Measurements from ENCODE around the gene WT1. TPM values are rescaled to one million over a fixed set of nuclear protein-coding genes. Genes with fewer than 3 reads are reported as not detected.

Gene WT1
- total and polyA plus RNA-seq, 10 of the 15 experiments (the other 5 are each of a cell fraction or from before 2014, with no cell fraction given), result 0.07 to 0.37 (median 0.08) TPM; not detected in 7

- no peak overlapping the region for H3K9ac ChIP-seq (ENCODE audit: control insufficient read depth, insufficient read depth, low read length)
- BruUV-seq (replicated peaks), result no TSS peak
- ChIA-PET RAD21 (ENCODE audit: unreplicated experiment) (no interaction called here), SMC1A (ENCODE audit: uncharacterized antibody, unreplicated experiment) (no interaction called here), POLR2A (no interaction called here), CTCF (interaction anchor here (0.6 to 1.7 kb wide), 2 partner anchors 10 to 90 kb away, joined by 3 to 4 read pairs; no protein-coding TSS in a partner anchor)
- WGBS (ENCODE audit: insufficient coverage, insufficient replicate concordance, low lambda C conversion rate, missing lambda C conversion rate), result 6% methylated on average over 2 of the region's 2 CpGs
- FAIRE-seq, result no peak
- H3K79me2 ChIP-seq (ENCODE audit: control insufficient read depth, insufficient read depth, low read length), result no peaks in the 10 kb centered on the region
- ATAC-seq, result no peak
- H3K4me1 ChIP-seq (ENCODE audit: control insufficient read depth, insufficient read depth, low read length), result no peaks in the 10 kb centered on the region
- peaks cover 2 to 6% of the 10 kb centered on the region in 2 experiments for H3K27me3 ChIP-seq (replicated peaks in 1 of 2; ENCODE audit: control insufficient read depth in 2 of 2, insufficient read depth in 2 of 2, low read length in 1 of 2)
- H3K27ac ChIP-seq (ENCODE audit: control insufficient read depth, insufficient read depth), result no peak overlapping the region
- DNase-seq (ENCODE audit: low read depth, low spot score), result no peak
- intact Hi-C loops (cut with micrococcal nuclease; ENCODE audit: unreplicated experiment) (no loop called here), in situ Hi-C loops (cut with MboI) (no loop called here)
- H3K36me3 ChIP-seq (ENCODE audit: control insufficient read depth in 2 of 2, insufficient read depth in 2 of 2, low read length in 1 of 2), result no peaks in the 10 kb centered on the region
- H3K9me3 ChIP-seq (replicated peaks; ENCODE audit: control insufficient read depth, insufficient read depth, low read length), result no peaks in the 10 kb centered on the region
- no peaks in the 10 kb centered on the region for H4K20me1 ChIP-seq (ENCODE audit: control insufficient read depth, insufficient read depth)
- no peak overlapping the region for H3K4me2 ChIP-seq (ENCODE audit: control insufficient read depth, insufficient read depth)
- TF ChIP-seq RELB (IDR thresholded peaks at IDR 0.05; ENCODE audit: low read depth), result no peak
- no peak for TF ChIP-seq CHD2 (IDR thresholded peaks at IDR 0.05; ENCODE audit: borderline replicate concordance, low read depth, low read length)
- TF ChIP-seq ESRRA (IDR thresholded peaks at IDR 0.05; ENCODE audit: low read length), result no peak
- no peak for TF ChIP-seq IKZF2 (IDR thresholded peaks at IDR 0.05)
- no peak for TF ChIP-seq RFX5 (IDR thresholded peaks at IDR 0.05; ENCODE audit: low read depth, low read length)
- TF ChIP-seq ZNF207 (IDR thresholded peaks at IDR 0.05; ENCODE audit: borderline replicate concordance), result no peak
- TF ChIP-seq TCF12 (IDR thresholded peaks at IDR 0.05; ENCODE audit: low read depth, low read length), result no peak
- no peak for TF ChIP-seq TAF1 (IDR thresholded peaks at IDR 0.05; ENCODE audit: borderline replicate concordance, low read depth, low read length)
- no peak for TF ChIP-seq SMAD1 (IDR thresholded peaks at IDR 0.05; ENCODE audit: low read depth, partially characterized antibody)
- TF ChIP-seq SKIL (IDR thresholded peaks at IDR 0.05; ENCODE audit: low read depth, poor library complexity, severe bottlenecking), result no peak
- no peak for TF ChIP-seq IRF4 (IDR thresholded peaks at IDR 0.05; ENCODE audit: low read depth, low read length)
- TF ChIP-seq SREBF1 (IDR thresholded peaks at IDR 0.05; ENCODE audit: low read length), result no peak
- TF ChIP-seq EZH2 (IDR thresholded peaks at IDR 0.05; ENCODE audit: borderline replicate concordance, control insufficient read depth, low read depth, low read length), result no peak
- no peak for TF ChIP-seq BCL11A (IDR thresholded peaks at IDR 0.05; ENCODE audit: low read depth, low read length)
- TF ChIP-seq WRNIP1 (IDR thresholded peaks at IDR 0.05; ENCODE audit: borderline replicate concordance, low read depth, low read length), result no peak
- no peak for TF ChIP-seq SMC3 (IDR thresholded peaks at IDR 0.05; ENCODE audit: borderline replicate concordance, low read length)
- TF ChIP-seq CREB1 (IDR thresholded peaks at IDR 0.05; ENCODE audit: low read depth), result no peak
- TF ChIP-seq CEBPZ (IDR thresholded peaks at IDR 0.05; ENCODE audit: low read depth, low read length), result no peak
- TF ChIP-seq SREBF2 (IDR thresholded peaks at IDR 0.05; ENCODE audit: low read length), result no peak
- TF ChIP-seq MYC (IDR thresholded peaks at IDR 0.05; ENCODE audit: insufficient read depth, insufficient read length, insufficient replicate concordance, low read length, severe bottlenecking), result no peak
- no peak overlapping the region for H2AFZ ChIP-seq (ENCODE audit: control insufficient read depth, low read depth, low read length)
- H3K4me3 ChIP-seq, result no peak overlapping the region
Observed at GRCh38 chr11:32414925-32415324, 20.4 kb downstream of the WT1 start.

All from GM12878 (cell line).